AG20443 (cell line): ENCODE data around the gene ORM2.
"Not testable (repeated sequence)": the region's sequence is repeated elsewhere in the genome, so short reads cannot be mapped to it uniquely, and the experiment has no call there.

Source experiments
- DNase-seq: peaks from one replicate; pipeline ENCODE4 v3.0.0; 2012; ENCODE audit warnings: low spot score, mixed read lengths

ORM2 gene

DNA sequence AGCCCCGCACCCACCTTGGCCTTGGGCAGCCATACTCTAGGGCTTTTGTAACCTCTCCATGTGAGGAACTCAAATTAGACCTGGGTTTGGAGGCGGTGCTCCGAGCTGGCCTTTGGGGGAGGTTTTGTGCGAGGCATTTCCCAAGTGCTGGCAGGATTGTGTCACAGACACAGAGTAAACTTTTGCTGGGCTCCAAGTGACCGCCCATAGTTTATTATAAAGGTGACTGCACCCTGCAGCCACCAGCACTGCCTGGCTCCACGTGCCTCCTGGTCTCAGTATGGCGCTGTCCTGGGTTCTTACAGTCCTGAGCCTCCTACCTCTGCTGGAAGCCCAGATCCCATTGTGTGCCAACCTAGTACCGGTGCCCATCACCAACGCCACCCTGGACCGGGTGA, at the start of gene ORM2:
TSS of gene ORM2 (plus strand) at position 245 of the 398 bp plus-strand sequence. CDS start at position 281, 36 bp downstream.
- not testable (repeated sequence) for DNase-seq

DNA sequence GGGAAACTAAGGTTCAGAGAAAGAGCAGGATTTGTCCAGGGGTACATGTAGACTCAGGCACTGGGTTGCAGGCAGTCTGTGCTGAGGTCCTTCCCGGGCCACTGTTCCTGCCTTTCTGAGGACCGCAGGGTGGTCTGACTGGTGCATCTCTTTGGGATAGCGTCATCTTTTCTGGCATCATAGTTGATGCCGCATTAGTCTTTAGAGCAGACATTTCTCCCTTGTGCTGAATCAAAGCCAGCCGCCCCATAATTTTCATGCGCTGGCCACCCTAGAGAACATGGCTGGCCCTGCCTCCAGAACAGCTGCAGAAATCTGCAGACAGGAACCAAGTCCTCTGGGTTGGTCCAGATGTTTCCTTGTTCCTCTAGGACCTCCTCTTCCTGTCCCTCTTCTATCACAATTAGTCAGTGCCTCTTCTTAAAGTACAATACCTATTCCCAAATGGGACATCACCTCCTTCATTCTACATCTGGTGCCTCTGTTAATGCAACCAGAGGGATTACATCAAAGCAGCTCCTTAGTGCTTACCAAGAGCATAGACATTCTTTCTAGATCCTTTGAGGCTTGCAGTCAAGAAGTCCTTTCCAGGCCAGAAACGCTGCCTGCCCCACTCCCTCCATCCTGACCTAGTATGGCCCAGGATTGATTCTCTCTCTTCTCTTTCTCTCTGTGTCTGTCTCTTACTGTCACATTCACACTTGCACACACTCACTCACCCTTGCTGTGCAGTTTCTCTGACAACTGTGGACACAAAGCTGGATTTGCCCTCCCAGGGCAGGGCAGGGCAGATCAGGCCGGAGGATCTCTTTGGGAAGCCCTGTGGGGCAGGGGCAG, 48.8 kb upstream of the ORM2 start:
- DNase-seq = no peak

DNA sequence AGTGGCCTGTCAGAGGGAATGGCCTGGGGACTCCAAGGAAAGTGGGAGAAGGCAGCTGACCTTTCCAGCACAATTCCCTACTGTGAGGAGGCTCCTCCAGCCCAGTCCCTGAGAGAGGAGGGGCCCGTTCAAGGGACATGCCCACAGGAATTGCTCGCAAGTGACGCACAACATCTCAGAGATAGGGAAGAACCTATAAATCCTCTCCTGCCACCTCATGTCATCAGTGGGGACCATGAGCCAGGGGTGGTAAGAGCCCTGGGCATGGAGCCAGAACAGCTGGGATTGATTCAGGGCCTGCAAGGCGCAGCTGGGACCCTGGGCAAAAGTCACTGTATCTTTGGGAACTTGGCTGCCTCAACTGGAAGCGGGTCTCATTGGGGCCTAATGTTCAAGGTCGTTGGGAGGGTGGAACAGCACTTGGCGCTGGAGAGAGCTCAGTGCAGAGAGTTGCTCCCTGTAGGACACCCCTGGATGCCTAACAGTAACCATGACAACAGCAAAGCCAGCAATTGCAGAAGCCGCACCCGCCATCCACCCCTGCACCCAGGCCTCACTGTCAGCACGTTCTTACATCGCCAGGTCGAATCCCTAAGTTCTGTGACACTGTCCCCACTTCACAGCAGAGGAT, 48.1 kb upstream of the ORM2 start:
- peak; percentile 63 for DNase-seq

DNA sequence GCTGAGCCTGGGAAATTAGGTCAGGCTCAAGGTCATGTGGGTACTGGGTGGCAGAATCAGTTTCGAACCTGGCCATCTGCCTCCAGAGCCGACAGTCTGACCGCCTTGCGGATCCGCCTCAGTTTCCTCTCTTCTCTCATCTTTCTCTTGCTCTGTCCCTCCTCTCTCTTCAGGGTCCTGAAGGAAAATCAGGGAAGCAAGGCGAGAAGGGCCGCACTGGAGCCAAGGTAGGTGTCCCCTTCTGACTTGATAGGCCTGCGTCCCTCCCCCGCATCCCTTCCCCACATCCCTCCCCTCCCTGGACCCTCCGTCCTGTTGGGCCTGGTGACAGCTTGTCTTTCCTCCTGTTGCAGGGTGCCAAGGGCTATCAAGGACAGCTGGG, 47.6 kb upstream of the ORM2 start:
- no peak for DNase-seq

DNA sequence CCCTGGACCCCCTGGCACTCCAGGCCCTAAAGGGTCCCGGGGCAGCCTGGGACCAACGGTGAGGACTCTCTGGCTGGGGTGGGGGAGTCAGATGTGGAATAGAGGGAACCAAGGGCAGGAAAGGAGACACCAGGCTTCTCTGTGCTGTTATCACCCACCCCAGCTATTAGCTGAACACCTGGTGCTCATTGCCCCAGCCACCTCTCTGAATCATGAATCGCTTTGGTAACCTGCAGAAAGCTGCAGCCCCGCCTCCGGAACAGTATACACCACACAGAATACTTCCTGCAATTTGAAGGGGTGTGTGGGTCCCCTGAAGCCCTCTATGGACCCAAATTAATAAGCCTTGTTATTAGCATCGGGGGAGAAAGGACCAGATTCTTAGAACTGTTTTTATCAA, 47.2 kb upstream of the ORM2 start:
- no peak for DNase-seq

DNA sequence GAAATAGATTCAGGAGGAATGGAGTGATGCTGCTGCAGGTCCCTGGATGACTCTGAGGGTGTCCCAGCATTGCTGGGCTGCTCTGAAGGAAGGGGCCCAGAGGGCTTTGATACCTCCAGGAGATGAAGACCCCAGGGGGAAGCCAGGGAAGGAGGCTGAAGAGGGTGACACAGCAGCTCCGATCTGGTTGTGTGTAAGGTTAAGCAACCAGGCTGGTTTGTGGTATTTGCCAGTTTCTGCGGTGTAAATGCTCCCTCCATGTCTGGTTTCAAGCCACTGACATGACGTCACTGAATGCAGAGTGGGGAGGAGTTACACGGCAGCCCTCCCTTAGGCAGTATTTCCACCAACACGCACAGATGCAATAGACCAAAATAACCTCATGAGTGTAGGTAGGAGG, 46.7 kb upstream of the ORM2 start:
- DNase-seq = peak; percentile 86

DNA sequence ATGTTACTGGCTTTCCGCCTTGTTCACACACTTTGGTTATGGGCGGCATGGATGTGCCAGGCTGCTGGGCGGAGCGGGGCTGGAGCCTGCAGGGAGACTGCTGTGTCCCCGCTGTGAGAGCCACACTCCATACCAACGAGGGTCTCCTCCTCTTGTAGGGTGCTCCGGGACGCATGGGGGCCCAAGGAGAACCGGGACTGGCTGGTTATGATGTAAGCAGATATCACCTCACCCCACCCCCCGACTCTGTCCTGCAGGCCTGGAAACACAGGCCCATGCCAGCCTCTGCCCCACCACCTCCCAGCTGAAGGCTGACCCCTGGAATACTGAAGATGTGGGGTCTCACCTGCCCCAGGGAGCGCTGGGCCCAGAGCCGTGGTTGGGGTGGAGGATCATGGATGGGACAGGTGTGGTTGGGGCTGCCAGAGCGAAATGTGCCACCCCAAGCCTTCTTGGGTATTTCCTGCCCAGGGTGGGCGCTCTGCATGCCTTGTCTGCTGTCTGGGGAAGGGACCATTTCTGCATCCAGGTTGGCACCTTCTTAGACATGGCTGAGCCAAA, 46.0 kb upstream of the ORM2 start:
- DNase-seq = no peak

DNA sequence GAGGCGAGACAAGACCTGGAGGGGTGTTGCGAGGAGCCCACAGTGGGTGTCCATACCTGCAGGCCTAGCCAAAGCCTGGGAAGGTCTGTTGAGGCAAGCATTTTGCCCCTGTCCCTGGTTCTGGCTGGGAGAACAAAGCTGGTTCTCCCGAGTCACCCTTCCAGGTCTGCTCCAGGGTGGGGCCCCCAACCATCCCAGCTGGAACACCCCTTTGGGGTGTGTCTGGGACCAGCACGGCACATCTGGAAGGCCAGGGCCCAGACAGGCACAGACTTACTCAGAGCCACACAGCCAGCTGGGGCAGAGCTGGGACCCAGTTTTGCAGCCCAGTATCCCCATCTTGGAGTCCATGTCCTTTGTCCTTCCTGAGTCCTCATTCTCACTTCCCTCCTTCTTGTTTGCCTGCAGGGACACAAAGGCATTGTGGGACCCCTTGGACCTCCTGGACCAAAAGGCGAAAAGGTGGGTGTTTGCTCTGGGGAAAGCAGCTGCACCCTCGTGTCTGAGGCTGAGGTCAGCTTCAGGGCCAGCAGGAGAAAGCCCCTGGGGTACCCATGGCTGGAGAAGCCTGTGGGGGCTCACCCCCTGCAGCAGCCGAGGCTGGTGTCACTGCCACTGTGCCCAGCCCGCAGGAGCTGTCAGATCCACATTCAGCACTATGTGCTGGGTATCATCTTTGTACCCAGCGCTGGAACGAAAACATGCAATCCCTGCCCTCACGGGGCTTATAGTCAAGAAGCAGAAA, 45.2 kb upstream of the ORM2 start:
- no peak for DNase-seq

DNA sequence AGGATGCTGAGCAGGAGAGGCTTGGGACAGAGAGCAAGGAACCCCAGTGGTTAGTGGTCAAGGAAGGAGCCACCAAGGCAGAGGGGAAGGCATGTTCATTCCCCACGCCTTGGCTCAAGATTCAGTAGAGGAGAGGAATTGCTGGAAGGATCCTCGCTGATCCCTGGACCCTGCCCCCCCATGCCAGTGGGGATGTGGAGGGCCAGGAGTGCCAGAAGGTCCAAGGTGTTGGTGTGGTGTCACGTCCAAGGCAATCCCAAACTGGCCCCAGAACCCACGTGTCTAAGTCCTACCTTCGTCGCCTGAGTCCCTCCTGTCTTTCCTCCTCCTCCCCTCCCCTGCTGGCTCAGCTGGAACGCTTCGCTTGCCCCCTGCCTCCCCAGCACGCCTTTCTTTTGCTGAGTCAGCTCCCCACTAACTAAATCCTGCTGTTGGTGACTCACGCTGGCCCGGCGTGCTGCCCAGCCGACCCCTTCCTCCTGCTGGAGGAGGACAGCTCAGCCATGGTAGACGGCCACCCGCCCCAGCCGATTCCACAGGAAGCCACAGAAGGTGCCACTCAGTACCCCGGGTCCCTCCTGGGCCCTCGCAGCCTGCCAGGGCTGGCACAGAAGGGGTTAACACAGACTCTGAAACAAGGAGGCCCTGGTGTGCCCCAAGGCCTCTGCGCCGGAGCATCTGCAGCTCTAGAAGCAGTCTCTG, 44.4 kb upstream of the ORM2 start:
- peak; percentile 91 for DNase-seq

DNA sequence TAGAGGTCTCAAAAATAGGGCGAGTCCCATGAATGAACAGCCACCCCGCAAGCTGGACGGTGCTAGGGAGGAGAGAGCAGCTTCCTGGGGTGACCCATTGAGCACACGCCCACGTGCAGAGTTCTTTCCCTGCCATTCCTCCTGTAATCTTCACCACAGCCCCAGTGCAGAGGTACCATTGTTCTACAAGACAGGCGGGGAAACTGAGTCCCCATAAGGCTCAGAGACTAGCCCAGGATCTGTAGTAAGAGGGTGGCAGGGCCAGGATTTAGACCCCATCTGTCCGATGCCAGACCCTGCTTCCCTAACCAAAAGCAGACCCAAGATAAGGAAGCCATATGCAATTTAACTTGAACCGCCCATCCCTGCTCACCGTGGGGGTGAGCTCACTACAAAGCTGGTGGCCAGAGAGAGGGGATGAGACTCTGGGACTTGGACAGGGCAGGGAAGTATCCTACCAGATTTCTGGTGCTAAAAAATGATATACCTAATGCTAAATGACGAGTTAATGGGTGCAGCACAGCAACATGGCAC, 43.5 kb upstream of the ORM2 start:
- no peak for DNase-seq

DNA sequence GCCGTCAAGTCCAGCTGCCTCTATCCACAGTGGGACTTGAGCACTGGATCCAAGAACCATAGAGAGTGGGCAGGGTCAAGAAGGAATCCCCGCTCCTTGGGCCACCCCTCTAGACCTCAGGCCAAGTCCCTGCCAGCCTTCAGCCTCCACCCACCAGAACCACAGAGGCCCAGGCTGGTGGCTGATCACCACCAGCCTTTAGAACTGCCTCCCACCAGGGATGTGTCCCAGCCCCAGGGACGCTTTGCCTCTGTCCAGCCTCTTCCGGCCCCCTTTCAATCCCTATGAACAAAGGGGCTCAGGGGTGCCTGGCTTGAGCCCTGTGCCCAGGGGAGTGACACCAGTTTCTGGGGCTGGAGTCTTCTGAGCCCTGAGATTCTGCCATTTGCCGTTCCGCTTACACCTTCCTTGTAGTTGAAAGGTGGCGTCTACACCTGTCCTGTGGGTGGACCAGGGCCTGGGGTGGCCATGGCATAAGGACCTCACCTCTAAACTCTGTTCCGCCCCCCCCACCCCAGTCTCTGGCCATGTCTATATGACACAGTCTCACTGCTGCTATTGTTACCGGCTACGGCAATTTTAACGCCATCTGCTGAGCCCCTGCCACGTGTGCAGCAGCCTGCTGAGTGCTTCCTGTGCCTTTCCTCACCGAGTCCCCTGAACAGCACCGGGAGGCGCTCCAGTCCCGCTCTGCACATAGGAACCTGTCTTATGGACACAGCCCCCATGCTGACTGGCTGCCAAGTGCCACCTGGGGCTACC, 42.5 kb upstream of the ORM2 start:
- no peak for DNase-seq

DNA sequence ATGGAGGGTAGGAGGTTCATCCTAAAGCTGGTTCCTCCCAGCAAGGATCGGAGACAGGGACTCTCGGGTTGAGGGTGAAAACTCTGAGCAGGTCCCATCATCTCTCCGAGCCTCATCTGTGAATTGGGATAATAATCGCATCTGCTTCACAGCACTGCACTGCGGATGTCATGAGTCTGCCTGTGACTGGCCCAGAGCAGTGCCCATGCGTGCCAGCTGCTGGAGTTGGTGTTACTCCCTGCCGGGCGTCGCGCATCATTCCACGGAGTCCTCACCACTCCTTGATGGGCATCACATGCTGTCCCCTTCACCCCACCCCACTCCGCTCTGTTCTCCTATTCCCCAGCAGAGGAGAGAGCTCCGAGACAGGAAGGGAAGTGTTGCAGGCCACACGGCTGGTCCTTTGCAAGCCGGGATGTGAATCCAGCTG, 41.9 kb upstream of the ORM2 start:
- no peak for DNase-seq

DNA sequence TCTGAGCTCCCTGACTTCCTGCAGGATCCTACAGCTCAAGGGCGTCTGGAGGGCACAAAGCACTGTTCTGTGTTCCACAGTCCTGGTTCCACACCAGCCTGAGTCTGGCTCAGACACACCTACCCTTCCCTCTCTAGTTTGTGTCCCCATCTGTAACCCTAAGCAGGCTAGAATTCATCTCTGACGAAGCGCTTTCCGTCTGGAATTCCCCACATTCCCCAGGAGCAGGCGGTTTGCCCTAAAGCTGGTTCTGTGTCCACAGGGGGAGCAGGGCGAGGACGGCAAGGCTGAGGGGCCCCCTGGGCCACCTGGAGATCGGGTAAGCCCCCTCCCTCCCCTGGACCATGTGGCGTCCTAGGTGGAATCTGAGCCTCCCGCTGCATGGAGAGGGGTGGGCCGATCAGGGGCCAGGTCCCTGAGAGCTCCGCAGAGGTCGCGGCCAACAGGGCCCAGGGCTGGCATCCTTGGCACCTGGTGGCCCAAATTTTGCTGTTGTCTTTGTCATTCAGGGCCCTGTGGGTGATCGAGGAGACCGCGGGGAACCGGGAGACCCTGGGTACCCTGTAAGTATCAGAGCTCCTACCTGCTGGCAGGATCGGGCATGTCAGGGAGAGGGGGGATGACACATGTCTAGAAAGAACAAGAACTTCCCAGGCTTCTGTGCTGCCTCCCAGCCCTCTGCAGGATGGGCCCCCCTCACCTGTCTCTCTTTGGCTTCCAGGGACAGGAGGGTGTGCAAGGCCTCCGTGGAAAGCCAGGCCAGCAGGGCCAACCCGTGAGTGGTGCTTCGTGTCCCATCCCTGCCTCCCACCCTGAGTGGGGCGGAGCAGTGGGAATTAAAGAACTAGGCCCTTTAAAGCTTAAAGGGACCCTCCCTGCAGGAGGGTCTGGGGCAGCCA, 41.2 kb upstream of the ORM2 start:
- peak; percentile 75 for DNase-seq

DNA sequence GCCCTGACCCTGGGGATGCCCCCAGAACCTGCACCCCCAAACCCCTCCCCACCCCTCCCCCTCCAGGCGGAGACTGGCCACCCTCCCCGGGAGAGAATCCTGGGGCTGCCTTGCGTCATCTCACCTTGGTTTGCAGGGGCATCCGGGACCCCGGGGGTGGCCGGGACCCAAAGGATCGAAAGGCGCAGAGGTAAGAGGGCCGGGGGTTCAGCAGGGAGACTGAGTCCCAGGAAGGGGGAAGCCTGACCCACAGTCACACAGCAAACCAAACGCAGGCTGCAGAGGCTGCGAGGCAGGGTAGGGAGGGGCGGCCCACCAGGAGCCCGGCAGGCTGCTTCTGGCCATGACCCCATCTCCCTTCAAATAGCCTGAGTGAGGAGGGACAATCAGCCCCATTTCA, 40.6 kb upstream of the ORM2 start:
- DNase-seq = no peak

DNA sequence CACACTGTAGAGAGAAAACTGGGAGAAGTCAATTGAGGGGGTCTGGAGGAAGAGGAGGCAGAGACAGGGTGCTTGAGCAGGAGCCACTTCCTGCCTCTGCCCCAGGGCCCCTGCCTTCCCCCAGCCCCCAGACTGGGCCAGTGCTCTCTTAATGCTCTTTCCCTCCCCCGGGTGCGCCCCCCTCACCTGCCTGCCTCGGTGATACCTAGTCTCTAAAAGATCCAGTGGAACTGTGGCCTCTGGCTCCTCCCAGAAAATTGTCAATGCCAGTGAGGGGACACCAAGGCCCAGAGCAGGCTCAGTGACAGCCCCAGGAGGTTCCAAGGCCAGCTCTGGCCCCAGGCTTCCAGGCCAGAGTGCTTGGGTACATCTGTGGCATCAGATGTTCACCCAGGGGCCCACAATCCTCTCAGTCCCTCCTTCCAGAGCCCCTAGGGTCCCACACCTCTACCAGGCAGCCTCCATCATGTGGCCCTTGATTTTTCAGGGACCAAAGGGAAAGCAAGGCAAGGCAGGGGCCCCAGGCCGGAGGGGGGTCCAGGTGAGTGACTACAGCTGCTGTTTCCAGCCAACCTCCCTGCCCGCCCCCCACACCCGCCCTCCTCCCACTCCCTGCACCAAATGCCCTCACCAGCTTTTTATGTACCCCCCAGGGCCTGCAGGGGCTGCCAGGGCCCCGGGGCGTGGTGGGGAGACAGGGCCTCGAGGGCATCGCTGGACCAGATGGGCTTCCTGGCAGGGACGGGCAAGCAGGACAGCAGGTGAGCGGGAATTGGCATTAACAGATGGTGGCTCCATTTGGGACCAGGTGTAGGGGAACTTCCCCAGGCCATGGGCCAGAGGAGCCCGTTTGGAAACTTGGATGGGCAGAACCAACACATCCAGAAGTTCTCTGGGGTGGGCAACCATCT, 39.8 kb upstream of the ORM2 start:
- DNase-seq = no peak

DNA sequence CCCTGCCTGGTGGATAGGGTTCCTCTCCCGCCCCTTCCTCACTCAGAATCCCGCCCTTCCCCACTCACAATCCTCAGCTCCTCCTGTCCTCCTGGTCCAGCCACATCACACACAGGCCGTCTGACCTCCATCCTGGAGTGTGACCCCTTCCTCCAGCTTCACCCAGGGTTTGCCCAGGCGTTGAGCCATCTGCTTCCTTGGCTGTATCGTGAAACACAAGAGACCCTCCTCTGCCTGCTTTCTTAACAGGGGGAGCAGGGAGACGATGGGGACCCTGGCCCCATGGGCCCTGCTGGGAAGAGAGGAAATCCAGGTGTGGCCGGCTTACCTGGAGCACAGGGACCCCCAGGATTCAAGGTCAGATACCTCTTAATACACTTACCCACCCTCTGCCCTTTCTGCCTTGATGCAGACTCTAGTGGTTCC, 39.1 kb upstream of the ORM2 start:
- no peak for DNase-seq

DNA sequence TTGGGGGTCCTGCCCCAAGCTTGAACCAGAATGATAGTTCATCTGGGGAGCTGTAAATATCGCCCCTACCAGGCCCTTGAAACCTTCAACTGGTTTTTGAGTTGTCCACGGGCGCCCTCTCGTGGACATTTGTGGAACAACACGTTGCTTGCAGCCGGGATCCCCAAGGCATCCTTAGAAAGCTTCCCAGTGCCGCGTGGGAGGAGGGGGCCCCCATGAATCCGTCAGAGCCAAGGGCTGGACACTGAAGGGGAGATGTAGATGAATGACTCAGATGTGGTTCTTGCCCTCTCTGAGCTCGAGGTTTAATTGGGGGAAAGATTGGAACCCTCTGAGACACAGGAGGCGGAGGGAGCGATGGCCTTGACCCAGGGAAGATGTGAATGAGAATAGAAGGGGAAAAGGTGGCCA, 38.6 kb upstream of the ORM2 start:
- DNase-seq = peak; percentile 78

DNA sequence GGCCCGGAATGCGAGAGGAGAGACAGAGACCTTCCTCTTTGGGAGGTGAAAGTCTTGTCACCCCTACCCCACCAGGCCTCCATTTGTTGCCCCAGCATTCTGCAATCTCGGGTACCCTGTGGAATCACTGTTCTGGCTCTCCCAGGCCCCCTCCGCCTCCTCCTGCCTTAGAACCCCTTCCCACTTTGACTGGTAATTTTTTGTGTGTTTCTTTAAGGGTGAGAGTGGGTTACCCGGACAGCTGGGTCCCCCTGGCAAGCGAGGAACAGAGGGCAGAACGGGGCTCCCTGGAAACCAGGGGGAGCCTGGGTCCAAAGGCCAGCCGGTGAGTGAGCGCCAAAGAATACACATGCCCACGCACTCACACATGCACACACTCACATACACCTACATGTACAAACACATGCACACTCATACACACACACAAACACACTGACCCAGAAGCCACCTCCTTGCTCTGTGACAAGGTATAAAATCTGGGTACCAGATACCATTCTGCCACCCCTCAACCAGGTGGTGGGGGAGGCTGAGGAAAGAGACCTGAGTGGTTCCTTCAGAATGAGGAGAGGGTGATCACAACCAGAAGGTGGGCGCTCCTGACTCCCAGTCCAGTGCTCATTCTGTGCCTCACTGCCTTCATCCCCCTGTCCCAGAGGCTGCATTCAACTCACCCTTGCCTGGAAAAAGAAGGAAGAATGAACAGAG, 37.6 kb upstream of the ORM2 start:
- no peak for DNase-seq
